ENCODE measurements around the gene MDM4. TPM values are rescaled to one million over a fixed set of nuclear protein-coding genes. Genes with fewer than 3 reads are reported as not detected.
"Not testable (repeated sequence)": the region's sequence is repeated elsewhere in the genome, so short reads cannot be mapped to it uniquely, and the experiment has no call there.

MDM4 gene
- total RNA-seq, 4 donors from 2014 or later: 15.1 to 44.0 (median 28.9) TPM

GRCh38 chr1:204548265-204548664, 32.1 kb downstream of the MDM4 start:
- H3K4me1 ChIP-seq: no peaks in the 10 kb centered on the region
- H3K36me3 ChIP-seq: peaks cover 4 to 83% of the 10 kb centered on the region in 2 donors
- no peaks in the 10 kb centered on the region for H3K27me3 ChIP-seq
- no peaks in the 10 kb centered on the region for H3K9me3 ChIP-seq
- ATAC-seq (no peak), DNase-seq (no peak)
- no peak overlapping the region for H3K4me3 ChIP-seq
- no peak for TF ChIP-seq POLR2A (IDR thresholded peaks at IDR 0.05)
- TF ChIP-seq, protein P1, sequence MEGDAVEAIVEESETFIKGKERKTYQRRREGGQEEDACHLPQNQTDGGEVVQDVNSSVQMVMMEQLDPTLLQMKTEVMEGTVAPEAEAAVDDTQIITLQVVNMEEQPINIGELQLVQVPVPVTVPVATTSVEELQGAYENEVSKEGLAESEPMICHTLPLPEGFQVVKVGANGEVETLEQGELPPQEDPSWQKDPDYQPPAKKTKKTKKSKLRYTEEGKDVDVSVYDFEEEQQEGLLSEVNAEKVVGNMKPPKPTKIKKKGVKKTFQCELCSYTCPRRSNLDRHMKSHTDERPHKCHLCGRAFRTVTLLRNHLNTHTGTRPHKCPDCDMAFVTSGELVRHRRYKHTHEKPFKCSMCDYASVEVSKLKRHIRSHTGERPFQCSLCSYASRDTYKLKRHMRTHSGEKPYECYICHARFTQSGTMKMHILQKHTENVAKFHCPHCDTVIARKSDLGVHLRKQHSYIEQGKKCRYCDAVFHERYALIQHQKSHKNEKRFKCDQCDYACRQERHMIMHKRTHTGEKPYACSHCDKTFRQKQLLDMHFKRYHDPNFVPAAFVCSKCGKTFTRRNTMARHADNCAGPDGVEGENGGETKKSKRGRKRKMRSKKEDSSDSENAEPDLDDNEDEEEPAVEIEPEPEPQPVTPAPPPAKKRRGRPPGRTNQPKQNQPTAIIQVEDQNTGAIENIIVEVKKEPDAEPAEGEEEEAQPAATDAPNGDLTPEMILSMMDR (IDR thresholded peaks at IDR 0.05 in 4 of 5, conservative IDR thresholded peaks at IDR 0.05 in 1 of 5): no peak
- in situ Hi-C loops (cut with MboI; ENCODE audit: low sequenced_read_pairs in 4 of 4) (loop anchor here in 1 of 4 donors (25.0 kb wide), 1 partner anchor 736 kb away; no protein-coding TSS in a partner anchor), intact Hi-C loops (cut with DNase I; ENCODE audit: low total_unique reads) (no loop called here)
- H3K27ac ChIP-seq: no peak overlapping the region

DNA sequence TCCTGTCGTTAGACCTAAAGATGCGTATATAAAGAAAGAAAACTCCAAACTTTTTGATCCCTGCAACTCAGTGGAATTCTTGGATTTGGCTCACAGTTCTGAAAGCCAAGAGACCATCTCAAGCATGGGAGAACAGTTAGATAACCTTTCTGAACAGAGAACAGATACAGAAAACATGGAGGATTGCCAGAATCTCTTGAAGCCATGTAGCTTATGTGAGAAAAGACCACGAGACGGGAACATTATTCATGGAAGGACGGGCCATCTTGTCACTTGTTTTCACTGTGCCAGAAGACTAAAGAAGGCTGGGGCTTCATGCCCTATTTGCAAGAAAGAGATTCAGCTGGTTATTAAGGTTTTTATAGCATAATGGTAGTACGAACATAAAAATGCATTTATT, 33.1 kb downstream of the MDM4 start:
- Histone ChIP-seq H3K36me3 (peaks cover 4 to 74% of the 10 kb centered on the region in 2 donors), H3K27me3 (no peaks in the 10 kb centered on the region), H3K4me3 (no peak overlapping the region), H3K27ac (no peak overlapping the region), H3K9me3 (no peaks in the 10 kb centered on the region), H3K4me1 (no peaks in the 10 kb centered on the region)
- DNase-seq: no peak
- intact Hi-C loops (cut with DNase I; ENCODE audit: low total_unique reads): no loop called here
- in situ Hi-C loops (cut with MboI; ENCODE audit: low sequenced_read_pairs in 4 of 4): loop anchor here in 1 of 4 donors (25.0 kb wide), 1 partner anchor 737 kb away; no protein-coding TSS in a partner anchor
- TF ChIP-seq, protein P1 (IDR thresholded peaks at IDR 0.05 in 4 of 5, conservative IDR thresholded peaks at IDR 0.05 in 1 of 5): no peak
- no peak for TF ChIP-seq POLR2A (IDR thresholded peaks at IDR 0.05)
- ATAC-seq: no peak

- Histone ChIP-seq H3K9me3 (no peaks in the 10 kb centered on the region), H3K27ac (no peak overlapping the region), H3K4me1 (no peaks in the 10 kb centered on the region), H3K4me3 (no peak overlapping the region), H3K36me3 (peaks cover 4 to 60% of the 10 kb centered on the region in 2 donors), H3K27me3 (no peaks in the 10 kb centered on the region)
- intact Hi-C loops (cut with DNase I; ENCODE audit: low total_unique reads): no loop called here
- no peak for TF ChIP-seq POLR2A (IDR thresholded peaks at IDR 0.05)
- TF ChIP-seq, protein P1 (IDR thresholded peaks at IDR 0.05 in 4 of 5, conservative IDR thresholded peaks at IDR 0.05 in 1 of 5): no peak
- ATAC-seq: no peak
- in situ Hi-C loops (cut with MboI; ENCODE audit: low sequenced_read_pairs in 4 of 4): loop anchor here in 1 of 4 donors (25.0 kb wide), 1 partner anchor 261 kb away; no protein-coding TSS in a partner anchor
- no peak for DNase-seq
Measured at GRCh38 chr1:204550926-204551325, 34.7 kb downstream of the MDM4 start.

DNA sequence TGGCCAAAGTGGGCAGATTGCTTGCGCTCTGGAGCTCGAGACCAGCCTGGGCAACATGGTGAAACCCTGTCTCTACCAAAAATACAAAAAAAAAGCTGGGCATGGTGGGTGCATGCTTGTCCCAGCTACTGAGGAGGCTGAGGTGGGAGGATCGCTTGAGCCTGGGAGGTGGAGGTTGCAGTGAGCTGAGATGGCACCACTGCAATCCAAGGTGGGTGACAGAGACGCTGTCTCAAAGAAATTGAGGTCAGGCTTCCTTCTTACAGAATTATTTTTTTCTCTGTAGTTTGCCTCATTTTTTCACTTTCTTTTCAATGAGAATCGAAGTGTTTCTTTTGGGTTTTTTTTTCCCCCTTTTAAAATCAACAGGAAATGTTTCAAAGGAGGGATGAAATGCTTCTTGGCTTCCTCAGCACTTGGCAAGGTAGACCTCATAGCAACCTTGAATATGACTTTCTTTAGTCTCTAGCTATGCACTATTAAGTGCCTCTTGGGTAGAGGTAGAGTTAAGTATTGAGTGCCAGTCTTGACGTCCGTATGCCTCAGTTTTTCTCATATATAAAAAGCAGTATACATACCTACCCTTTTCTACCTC, 40.3 kb downstream of the MDM4 start:
- H3K9me3 ChIP-seq: no peaks in the 10 kb centered on the region
- ATAC-seq: no peak
- in situ Hi-C loops (cut with MboI; ENCODE audit: low sequenced_read_pairs in 4 of 4) (loop anchor here in 1 of 4 donors (25.0 kb wide), 1 partner anchor 256 kb away; no protein-coding TSS in a partner anchor), intact Hi-C loops (cut with DNase I; ENCODE audit: low total_unique reads) (no loop called here)
- H3K27me3 ChIP-seq: no peaks in the 10 kb centered on the region
- H3K36me3 ChIP-seq: peaks cover 0 to 19% of the 10 kb centered on the region in 2 donors
- no peak for DNase-seq
- no peak overlapping the region for H3K27ac ChIP-seq
- no peak for TF ChIP-seq POLR2A (IDR thresholded peaks at IDR 0.05)
- H3K4me3 ChIP-seq: no peak overlapping the region
- H3K4me1 ChIP-seq: peaks cover 0 to 4% of the 10 kb centered on the region in 2 donors

- Histone ChIP-seq H3K36me3 (peaks cover 0 to 31% of the 10 kb centered on the region in 2 donors), H3K27me3 (no peaks in the 10 kb centered on the region), H3K27ac (no peak overlapping the region), H3K9me3 (no peaks in the 10 kb centered on the region), H3K4me1 (peaks cover 0 to 4% of the 10 kb centered on the region in 2 donors), H3K4me3 (no peak overlapping the region)
- in situ Hi-C loops (cut with MboI; ENCODE audit: low sequenced_read_pairs in 4 of 4) (loop anchor here in 1 of 4 donors (25.0 kb wide), 1 partner anchor 254 kb away; no protein-coding TSS in a partner anchor), intact Hi-C loops (cut with DNase I; ENCODE audit: low total_unique reads) (no loop called here)
- no peak for TF ChIP-seq POLR2A (IDR thresholded peaks at IDR 0.05)
- TF ChIP-seq, protein P1 (IDR thresholded peaks at IDR 0.05 in 4 of 5, conservative IDR thresholded peaks at IDR 0.05 in 1 of 5): no peak
- ATAC-seq (no peak), DNase-seq (no peak)
Measured at GRCh38 chr1:204558467-204558866, 42.3 kb downstream of the MDM4 start.

DNA sequence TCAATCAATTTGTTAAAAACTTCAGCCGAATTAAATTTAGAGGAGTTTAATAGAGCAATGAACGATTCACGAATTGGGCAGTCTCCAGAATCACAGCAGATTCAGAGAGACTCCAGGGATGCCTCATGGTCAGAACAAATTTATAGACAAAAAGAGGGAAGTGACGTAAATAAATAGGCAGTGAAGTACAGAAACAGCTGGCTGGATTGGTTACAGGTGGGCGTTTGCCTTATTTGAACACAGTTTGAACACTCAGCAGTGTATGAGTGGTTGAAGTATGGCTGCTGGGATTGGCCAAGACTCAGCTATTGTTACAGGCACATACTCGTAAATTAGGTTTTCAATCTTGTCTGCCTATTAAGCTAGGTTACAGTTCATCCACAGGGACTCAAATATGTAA, 43.8 kb downstream of the MDM4 start:
- H3K4me1 ChIP-seq; H3K9me3 ChIP-seq; H3K27me3 ChIP-seq; intact Hi-C loops (cut with DNase I; ENCODE audit: low total_unique reads); H3K27ac ChIP-seq; H3K4me3 ChIP-seq; ATAC-seq; DNase-seq: not testable (repeated sequence)
- in situ Hi-C loops (cut with MboI; ENCODE audit: low sequenced_read_pairs in 4 of 4): loop anchor here in 3 of 4 donors (10.0 to 25.0 kb wide), 2 partner anchors 245 to 252 kb away; no protein-coding TSS in a partner anchor
- H3K36me3 ChIP-seq: peaks cover 0 to 31% of the 10 kb centered on the region in 2 donors

All from gastrocnemius medialis (tissue), 4 donors.